ENCODE results near the gene ADAMTS17.
"Not testable (repeated sequence)": the region's sequence is repeated elsewhere in the genome, so short reads cannot be mapped to it uniquely, and the experiment has no call there.

The ADAMTS17 gene

DNA sequence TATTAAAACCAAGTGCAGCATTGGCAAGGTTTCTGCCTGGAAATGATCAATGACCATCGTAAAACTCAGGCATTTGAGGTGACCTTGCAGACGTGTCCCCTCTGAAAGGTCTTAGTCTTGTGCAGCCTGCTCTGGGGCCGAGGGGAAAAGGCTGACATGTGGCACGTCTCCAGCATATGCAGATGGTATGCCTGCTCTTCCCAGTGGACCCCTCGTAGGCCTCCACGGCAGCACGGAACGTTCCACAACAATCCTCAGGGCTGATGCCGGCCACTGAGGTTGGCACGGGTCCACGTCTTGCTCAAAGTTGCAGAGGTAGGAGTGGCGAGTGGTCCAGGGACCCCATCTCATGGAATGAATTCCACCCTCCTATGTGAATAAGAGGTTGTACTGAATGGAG is 361.0 kb downstream of the ADAMTS17 start:
- in situ Hi-C loops (cut with MboI; ENCODE audit: low sequenced_read_pairs, unreplicated experiment) = no loop called here
- DNase-seq (ENCODE audit: low spot score) = no peak
- TF ChIP-seq, protein P1, sequence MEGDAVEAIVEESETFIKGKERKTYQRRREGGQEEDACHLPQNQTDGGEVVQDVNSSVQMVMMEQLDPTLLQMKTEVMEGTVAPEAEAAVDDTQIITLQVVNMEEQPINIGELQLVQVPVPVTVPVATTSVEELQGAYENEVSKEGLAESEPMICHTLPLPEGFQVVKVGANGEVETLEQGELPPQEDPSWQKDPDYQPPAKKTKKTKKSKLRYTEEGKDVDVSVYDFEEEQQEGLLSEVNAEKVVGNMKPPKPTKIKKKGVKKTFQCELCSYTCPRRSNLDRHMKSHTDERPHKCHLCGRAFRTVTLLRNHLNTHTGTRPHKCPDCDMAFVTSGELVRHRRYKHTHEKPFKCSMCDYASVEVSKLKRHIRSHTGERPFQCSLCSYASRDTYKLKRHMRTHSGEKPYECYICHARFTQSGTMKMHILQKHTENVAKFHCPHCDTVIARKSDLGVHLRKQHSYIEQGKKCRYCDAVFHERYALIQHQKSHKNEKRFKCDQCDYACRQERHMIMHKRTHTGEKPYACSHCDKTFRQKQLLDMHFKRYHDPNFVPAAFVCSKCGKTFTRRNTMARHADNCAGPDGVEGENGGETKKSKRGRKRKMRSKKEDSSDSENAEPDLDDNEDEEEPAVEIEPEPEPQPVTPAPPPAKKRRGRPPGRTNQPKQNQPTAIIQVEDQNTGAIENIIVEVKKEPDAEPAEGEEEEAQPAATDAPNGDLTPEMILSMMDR (IDR thresholded peaks at IDR 0.05; ENCODE audit: borderline replicate concordance, control extremely low read depth, extremely low read depth, insufficient read depth, missing control alignments) = no peak

DNA sequence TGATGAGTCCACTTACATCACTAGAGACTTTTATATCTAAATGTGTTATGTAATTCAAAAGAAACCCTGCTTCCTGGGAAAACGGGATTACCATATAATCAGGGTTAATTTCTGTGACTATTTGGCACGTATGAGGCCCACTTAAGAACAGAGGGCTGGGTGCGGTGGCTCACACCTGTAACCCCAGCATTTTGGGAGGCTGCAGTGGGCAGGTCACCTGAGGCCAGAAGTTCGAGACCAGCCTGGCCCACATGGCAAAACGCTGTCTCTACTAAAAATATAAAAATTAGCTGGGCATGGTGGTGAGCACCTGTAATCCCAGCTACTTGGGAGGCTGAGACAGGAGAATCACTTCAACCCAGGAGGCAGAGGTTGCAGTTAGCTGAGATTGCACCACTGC is 361.9 kb downstream of the ADAMTS17 start:
- DNase-seq (ENCODE audit: low spot score); in situ Hi-C loops (cut with MboI; ENCODE audit: low sequenced_read_pairs, unreplicated experiment): not testable (repeated sequence)

DNA sequence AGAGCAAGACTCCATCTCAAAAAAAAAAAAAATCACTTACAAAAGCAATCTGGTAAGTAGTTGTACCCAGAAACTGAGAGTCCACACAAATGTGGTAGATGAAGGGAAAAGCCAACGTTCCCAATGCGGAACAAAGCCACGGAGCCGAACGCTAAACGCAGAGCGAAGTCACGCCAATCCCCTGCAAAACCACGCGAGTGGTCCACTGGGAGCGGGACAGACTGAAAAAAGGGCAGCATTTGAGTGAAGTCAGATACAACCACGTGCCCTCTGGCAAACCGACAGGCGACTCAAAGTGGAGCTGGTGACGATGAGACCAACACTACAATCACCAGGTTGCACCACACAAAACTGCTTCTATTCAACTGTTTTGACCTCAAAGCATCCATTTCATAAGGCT is 362.4 kb downstream of the ADAMTS17 start:
- in situ Hi-C loops (cut with MboI; ENCODE audit: low sequenced_read_pairs, unreplicated experiment) = no loop called here
- no peak for DNase-seq (ENCODE audit: low spot score)
- TF ChIP-seq, protein P1 (IDR thresholded peaks at IDR 0.05; ENCODE audit: borderline replicate concordance, control extremely low read depth, extremely low read depth, insufficient read depth, missing control alignments) = no peak

DNA sequence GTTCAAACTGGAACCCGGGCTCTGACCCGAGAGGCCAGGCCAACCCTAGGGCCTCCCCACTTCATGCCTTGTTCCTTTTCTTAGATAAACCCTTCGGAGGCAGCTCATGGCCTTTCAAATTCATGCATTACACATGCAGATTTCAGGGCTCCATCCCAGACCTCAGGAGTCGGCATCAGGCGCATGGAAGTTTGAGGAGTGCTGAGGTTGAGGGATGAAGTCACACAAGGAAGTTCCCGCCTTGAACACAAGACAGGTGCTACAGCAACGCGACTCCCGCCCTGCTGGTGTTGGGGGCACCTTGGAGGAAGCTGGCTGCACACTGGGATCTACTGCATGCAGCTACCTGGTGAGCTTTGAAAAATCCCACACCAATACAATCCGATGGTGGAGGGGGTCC is 363.3 kb downstream of the ADAMTS17 start:
- in situ Hi-C loops (cut with MboI; ENCODE audit: low sequenced_read_pairs, unreplicated experiment) = no loop called here
- no peak for DNase-seq (ENCODE audit: low spot score)
- TF ChIP-seq, protein P1 (IDR thresholded peaks at IDR 0.05; ENCODE audit: borderline replicate concordance, control extremely low read depth, extremely low read depth, insufficient read depth, missing control alignments) = no peak

DNA sequence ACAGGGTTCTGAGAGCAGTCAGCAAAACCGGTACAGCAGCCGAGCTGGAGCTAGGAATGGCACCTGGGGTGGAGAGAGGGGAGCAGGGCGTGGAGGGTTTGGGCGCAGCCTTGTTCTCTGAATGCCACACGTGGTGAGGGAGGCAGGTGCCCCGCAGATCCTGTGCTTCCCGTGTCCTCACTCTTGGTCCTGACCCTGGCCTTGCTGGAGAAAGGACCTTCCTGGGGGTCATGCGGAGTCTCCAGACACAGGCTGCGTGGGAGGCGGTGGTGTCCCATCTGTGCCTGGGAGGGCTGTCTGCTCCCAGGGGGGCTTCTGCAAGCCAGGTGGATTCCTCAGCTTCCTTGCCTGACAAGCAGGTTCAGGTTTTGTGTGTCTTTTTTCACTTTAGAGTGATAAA is 363.8 kb downstream of the ADAMTS17 start:
- in situ Hi-C loops (cut with MboI; ENCODE audit: low sequenced_read_pairs, unreplicated experiment) = no loop called here
- no peak for DNase-seq (ENCODE audit: low spot score)
- TF ChIP-seq, protein P1 (IDR thresholded peaks at IDR 0.05; ENCODE audit: borderline replicate concordance, control extremely low read depth, extremely low read depth, insufficient read depth, missing control alignments) = no peak

DNA sequence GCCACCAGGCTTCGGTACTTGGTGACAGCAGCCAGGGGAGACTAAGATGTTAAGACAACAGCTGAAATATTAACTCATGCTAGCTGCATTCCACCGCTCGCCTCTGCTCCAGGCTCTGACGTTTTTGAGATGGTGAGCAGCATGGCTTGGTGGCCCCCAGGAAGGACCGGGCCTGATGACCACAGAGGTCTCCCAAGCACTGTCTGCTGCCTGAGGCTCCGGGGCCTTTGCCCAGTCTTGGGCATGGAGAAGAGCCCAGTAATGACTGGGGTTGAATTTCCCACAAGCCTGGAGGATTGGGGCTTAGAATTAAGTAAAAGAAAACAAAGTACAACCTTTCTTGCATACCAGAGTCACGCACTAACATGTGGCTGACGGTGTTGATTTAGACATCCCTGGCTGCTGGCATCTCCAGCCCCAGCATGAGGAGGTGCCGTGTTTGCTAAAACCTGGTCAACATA is 364.9 kb downstream of the ADAMTS17 start:
- DNase-seq (ENCODE audit: low spot score) = no peak
- in situ Hi-C loops (cut with MboI; ENCODE audit: low sequenced_read_pairs, unreplicated experiment) = no loop called here
- TF ChIP-seq, protein P1 (IDR thresholded peaks at IDR 0.05; ENCODE audit: borderline replicate concordance, control extremely low read depth, extremely low read depth, insufficient read depth, missing control alignments) = no peak

DNA sequence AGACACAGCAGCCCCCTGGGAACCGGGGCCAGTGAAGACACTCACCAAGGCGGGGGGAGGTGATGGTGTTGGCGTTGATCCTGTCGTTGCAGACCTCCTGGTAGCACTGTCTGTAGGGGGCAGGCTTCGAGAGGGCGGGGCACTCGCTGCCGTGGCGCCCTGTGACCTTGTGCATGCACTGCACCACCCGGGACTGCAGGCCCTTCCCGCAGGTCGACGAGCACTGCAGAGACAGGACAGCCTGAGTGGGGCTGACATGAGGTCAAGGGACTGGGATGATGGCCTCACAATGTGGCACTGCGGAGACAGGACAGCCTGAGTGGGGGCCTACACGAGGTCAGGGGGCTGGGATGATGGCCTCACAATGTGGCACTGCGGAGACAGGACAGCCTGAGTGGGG is 365.8 kb downstream of the ADAMTS17 start:
- TF ChIP-seq, protein P1 (IDR thresholded peaks at IDR 0.05; ENCODE audit: borderline replicate concordance, control extremely low read depth, extremely low read depth, insufficient read depth, missing control alignments) = no peak
- no peak for DNase-seq (ENCODE audit: low spot score)
- in situ Hi-C loops (cut with MboI; ENCODE audit: low sequenced_read_pairs, unreplicated experiment) = no loop called here

All from GM13976 (cell line).